ENCODE measurements around the gene FGD4.
"Not testable (repeated sequence)": the region's sequence is repeated elsewhere in the genome, so short reads cannot be mapped to it uniquely, and the experiment has no call there.

FGD4 gene

GRCh38 chr12:32499048-32499447 is 99.7 kb downstream of the FGD4 start:
- DNase-seq: no peak

- DNase-seq: peak; percentile 28
Observed at GRCh38 chr12:32501835-32502333, 102.5 kb downstream of the FGD4 start.

- DNase-seq: no peak
Observed at GRCh38 chr12:32502693-32503502, 103.5 kb downstream of the FGD4 start.

- no peak for DNase-seq
Observed at GRCh38 chr12:32503730-32504129, 104.4 kb downstream of the FGD4 start.

- no peak for DNase-seq
Observed at GRCh38 chr12:32504591-32504990, 105.2 kb downstream of the FGD4 start.

GRCh38 chr12:32505067-32505945 is 105.9 kb downstream of the FGD4 start:
- DNase-seq: no peak

GRCh38 chr12:32507096-32507941 is 108.0 kb downstream of the FGD4 start:
- DNase-seq: not testable (repeated sequence)

GRCh38 chr12:32507942-32508320 is 108.6 kb downstream of the FGD4 start:
- DNase-seq: no peak

- DNase-seq: no peak
Observed at GRCh38 chr12:32508626-32509025, 109.3 kb downstream of the FGD4 start.

- no peak for DNase-seq
Observed at GRCh38 chr12:32509328-32510091, 110.2 kb downstream of the FGD4 start.

GRCh38 chr12:32511976-32512375 is 112.6 kb downstream of the FGD4 start:
- DNase-seq: not testable (repeated sequence)

- DNase-seq: no peak
Observed at GRCh38 chr12:32512379-32512778, 113.0 kb downstream of the FGD4 start.

- no peak for DNase-seq
Observed at GRCh38 chr12:32512910-32513309, 113.6 kb downstream of the FGD4 start.

GRCh38 chr12:32515137-32515873 is 115.9 kb downstream of the FGD4 start:
- peak; percentile 37 for DNase-seq

- no peak for DNase-seq
Observed at GRCh38 chr12:32516230-32516629, 116.9 kb downstream of the FGD4 start.

GRCh38 chr12:32517966-32518365 is 118.6 kb downstream of the FGD4 start:
- no peak for DNase-seq

GRCh38 chr12:32519047-32519446 is 119.7 kb downstream of the FGD4 start:
- no peak for DNase-seq

- no peak for DNase-seq
Observed at GRCh38 chr12:32522331-32523221, 123.2 kb downstream of the FGD4 start.

GRCh38 chr12:32525802-32526201 is 126.4 kb downstream of the FGD4 start:
- DNase-seq: not testable (repeated sequence)

GRCh38 chr12:32526343-32526742 is 127.0 kb downstream of the FGD4 start:
- DNase-seq: not testable (repeated sequence)

All from NCI-H2029 treated with DMSO at 0.1 percent for 48 hours (cell line).